HUES6 (cell line): ENCODE results near the gene FAM222B.

Source experiments
- H3K27ac ChIP-seq: 2 replicates; pipeline ENCODE4 v1.7.0; 2013; ENCODE audit warnings: low read depth, mild to moderate bottlenecking, low read length, inconsistent platforms
- H3K27me3 ChIP-seq: 2 replicates; pipeline ENCODE4 v1.6.1; 2013; ENCODE audit warnings: low read length; ENCODE audit not compliant: control insufficient read depth, insufficient read depth
- H3K36me3 ChIP-seq: 2 replicates; pipeline ENCODE4 v1.6.1; 2013; ENCODE audit warnings: low read length; ENCODE audit not compliant: control insufficient read depth, insufficient read depth
- H3K4me1 ChIP-seq: 2 replicates; pipeline ENCODE4 v1.6.1; 2013; ENCODE audit warnings: low read length; ENCODE audit not compliant: control insufficient read depth, insufficient read depth
- H3K4me3 ChIP-seq: 2 replicates; pipeline ENCODE4 v1.5.1; 2013; ENCODE audit warnings: low read depth, low read length
- H3K9ac ChIP-seq: one replicate; pipeline ENCODE4 v1.6.1; 2013; ENCODE audit warnings: mild to moderate bottlenecking, low read length
- H3K9me3 ChIP-seq: 2 replicates; pipeline ENCODE4 v1.6.1; 2013; ENCODE audit warnings: low read depth, low read length; ENCODE audit not compliant: control insufficient read depth, insufficient read depth

Gene FAM222B

GRCh38 chr17:28734712-28735241 is 107.8 kb downstream of the FAM222B start:
- H3K27me3 ChIP-seq = no peaks in the 10 kb centered on the region
- no peak overlapping the region for H3K9ac ChIP-seq
- H3K4me3 ChIP-seq = no peak overlapping the region
- H3K36me3 ChIP-seq = peaks cover 38% of the 10 kb centered on the region
- H3K27ac ChIP-seq = no peak overlapping the region
- peaks cover 5% of the 10 kb centered on the region; the same call in 1 of the 2 replicates for H3K4me1 ChIP-seq
- H3K9me3 ChIP-seq = no peaks in the 10 kb centered on the region

DNA sequence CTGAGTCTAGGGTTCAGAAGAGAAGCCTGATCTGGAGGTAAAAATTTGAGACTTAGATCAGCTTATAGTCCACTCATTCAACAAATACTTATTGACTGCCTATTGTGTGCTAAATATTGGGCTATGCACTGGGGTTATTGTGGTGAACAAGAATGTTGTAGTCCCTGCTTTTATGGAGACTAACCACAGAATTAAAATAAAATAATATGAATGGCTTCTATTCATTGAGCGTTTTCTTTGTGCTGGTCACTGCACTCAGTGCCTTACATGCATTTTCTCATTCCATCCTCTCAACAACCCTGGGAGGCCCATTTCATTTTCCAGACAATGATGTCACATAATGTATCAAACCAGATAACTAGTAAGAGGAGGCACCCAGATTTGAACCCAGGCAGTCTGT is 109.2 kb downstream of the FAM222B start:
- H3K9me3 ChIP-seq = no peaks in the 10 kb centered on the region
- no peaks in the 10 kb centered on the region for H3K27me3 ChIP-seq
- H3K4me1 ChIP-seq = peaks cover 5% of the 10 kb centered on the region; the same call in 1 of the 2 replicates
- H3K36me3 ChIP-seq = peaks cover 28% of the 10 kb centered on the region
- no peak overlapping the region for H3K4me3 ChIP-seq
- no peak overlapping the region for H3K27ac ChIP-seq
- H3K9ac ChIP-seq = no peak overlapping the region

DNA sequence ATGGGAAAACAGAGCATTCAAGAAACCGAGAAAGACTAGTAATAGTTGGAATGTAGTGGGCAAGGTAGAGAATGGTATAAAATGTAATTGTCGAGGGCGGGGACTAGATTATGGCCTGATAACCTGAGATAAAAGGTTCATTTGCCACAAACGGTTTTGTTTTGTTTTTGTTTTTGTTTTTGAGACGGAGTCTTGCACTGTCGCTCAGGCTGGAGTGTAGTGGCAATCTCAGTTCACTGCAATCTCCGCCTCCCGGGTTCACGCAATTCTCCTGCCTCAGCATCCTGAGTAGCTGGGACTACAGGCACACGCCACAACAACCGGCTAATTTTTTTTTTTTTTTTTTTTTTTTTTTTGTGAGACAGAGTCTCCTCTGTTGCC is 112.7 kb downstream of the FAM222B start:
- Histone ChIP-seq H3K4me3 (no peak overlapping the region), H3K9ac (no peak overlapping the region), H3K27ac (no peak overlapping the region), H3K4me1 (peaks cover under 1% of the 10 kb centered on the region; the same call in 1 of the 2 replicates), H3K9me3 (no peaks in the 10 kb centered on the region), H3K36me3 (peaks cover 11% of the 10 kb centered on the region), H3K27me3 (no peaks in the 10 kb centered on the region)

DNA sequence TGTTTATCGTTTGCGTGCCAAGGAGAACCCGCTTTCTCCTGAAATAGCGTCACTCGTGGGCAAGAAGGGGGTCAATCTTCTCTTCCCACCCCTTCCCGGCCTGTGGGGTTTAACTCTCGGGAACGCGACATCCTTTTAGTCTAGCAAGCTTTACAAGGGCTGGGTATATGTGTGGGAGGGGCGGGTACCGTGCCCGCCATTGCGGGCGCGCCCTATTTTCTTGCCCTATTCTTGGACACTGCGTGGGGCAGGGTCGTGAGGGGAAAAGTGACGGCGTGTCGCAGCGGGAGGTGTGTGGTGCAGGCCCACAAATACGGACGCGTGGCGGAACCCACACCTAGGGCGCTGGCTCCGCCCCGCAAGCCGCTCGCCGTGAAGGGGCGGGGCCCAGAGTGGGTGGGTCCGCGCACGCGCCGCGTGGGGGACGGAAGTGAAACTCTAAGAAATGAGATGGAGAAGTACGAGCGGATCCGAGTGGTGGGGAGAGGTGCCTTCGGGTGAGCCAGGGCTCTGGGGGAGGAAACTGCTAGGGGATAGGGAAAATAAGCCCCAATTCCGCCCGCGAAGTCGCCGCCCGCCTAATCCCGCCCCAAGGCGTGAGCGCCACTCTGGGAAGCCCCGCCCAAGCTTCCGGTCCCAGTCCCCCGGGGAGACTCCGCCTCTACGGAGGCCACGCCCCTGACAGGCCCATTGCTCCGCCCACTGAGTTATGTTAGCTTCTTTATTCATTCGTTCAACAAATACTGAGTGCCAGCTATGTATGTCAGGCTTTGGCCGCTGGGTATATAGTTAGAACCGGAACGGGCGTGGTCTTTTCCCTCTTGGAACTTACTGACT is 114.0 kb downstream of the FAM222B start, which contains the start of gene NEK8:
NEK8 (plus strand) TSS at position 425 of the 837 bp plus-strand sequence; CDS start at position 451, 26 bp downstream.
- H3K4me3 ChIP-seq = peak within 1 kb of the TSS; percentile 85
- H3K27ac ChIP-seq = peak within 1 kb of the TSS; percentile 82; the same call in 1 of the 2 replicates
- peaks cover 12% of the 10 kb centered on the region for H3K36me3 ChIP-seq
- no peaks in the 10 kb centered on the region for H3K27me3 ChIP-seq
- no peaks in the 10 kb centered on the region for H3K4me1 ChIP-seq
- no peaks in the 10 kb centered on the region for H3K9me3 ChIP-seq
- peak within 1 kb of the TSS; percentile 90 for H3K9ac ChIP-seq

- Histone ChIP-seq H3K9me3 (no peaks in the 10 kb centered on the region), H3K27ac (peak overlapping the region; percentile 82; the same call in 1 of the 2 replicates), H3K27me3 (no peaks in the 10 kb centered on the region), H3K4me1 (peaks cover 6% of the 10 kb centered on the region), H3K9ac (peak overlapping the region; percentile 86), H3K4me3 (peak overlapping the region; percentile 85), H3K36me3 (peaks cover 28% of the 10 kb centered on the region)
Measured at GRCh38 chr17:28726627-28727491, 115.7 kb downstream of the FAM222B start.

GRCh38 chr17:28726226-28726626 is 116.4 kb downstream of the FAM222B start, which contains the start of gene TLCD1:
Gene TLCD1, minus strand, starts transcription at chr17:28726233. Its CDS starts 136 bp downstream, at chr17:28726097.
- Histone ChIP-seq H3K27me3 (no peaks in the 10 kb centered on the region), H3K4me3 (peak within 1 kb of the TSS; percentile 85), H3K4me1 (peaks cover 12% of the 10 kb centered on the region), H3K9ac (peak within 1 kb of the TSS; percentile 96), H3K27ac (peak within 1 kb of the TSS; percentile 85), H3K36me3 (peaks cover 35% of the 10 kb centered on the region), H3K9me3 (no peaks in the 10 kb centered on the region)

- peak overlapping the region; percentile 85 for H3K4me3 ChIP-seq
- H3K36me3 ChIP-seq = peaks cover 40% of the 10 kb centered on the region
- no peaks in the 10 kb centered on the region for H3K27me3 ChIP-seq
- peaks cover 12% of the 10 kb centered on the region for H3K4me1 ChIP-seq
- H3K9me3 ChIP-seq = no peaks in the 10 kb centered on the region
- peak overlapping the region; percentile 96 for H3K9ac ChIP-seq
- peak overlapping the region; percentile 85 for H3K27ac ChIP-seq
Measured at GRCh38 chr17:28725660-28726225, 116.8 kb downstream of the FAM222B start.

DNA sequence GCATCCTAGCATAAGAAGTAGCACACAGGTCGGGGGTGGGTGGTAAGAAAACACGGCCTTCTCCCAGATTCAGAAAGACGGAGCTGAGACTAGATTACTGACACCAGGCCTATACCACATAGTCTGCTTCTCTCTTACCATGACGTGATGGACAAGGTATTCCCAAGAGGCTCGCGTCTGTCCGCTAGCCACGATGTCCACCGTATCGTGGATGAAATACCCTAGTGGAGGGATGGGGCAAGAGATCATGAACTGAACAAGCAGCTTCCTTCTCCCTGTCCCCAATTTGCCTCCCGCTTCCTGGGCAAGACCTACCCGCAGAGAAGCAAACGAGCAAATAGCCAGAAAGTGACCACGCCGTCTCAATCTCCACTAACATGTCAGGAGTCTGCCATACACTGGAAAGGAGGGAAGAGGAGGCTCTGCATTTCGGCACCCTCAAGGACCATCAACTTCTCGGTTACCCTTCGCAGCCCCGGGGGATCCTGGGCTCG is 117.4 kb downstream of the FAM222B start:
- Histone ChIP-seq H3K9me3 (no peaks in the 10 kb centered on the region), H3K27me3 (no peaks in the 10 kb centered on the region), H3K36me3 (peaks cover 45% of the 10 kb centered on the region), H3K9ac (peak overlapping the region; percentile 96), H3K4me1 (peaks cover 12% of the 10 kb centered on the region), H3K4me3 (peak overlapping the region; percentile 85), H3K27ac (peak overlapping the region; percentile 85)

- no peak overlapping the region for H3K27ac ChIP-seq
- H3K4me1 ChIP-seq = peaks cover 12% of the 10 kb centered on the region
- H3K9ac ChIP-seq = peak overlapping the region; percentile 96
- peak overlapping the region; percentile 85 for H3K4me3 ChIP-seq
- H3K36me3 ChIP-seq = peaks cover 48% of the 10 kb centered on the region
- no peaks in the 10 kb centered on the region for H3K27me3 ChIP-seq
- H3K9me3 ChIP-seq = no peaks in the 10 kb centered on the region
Measured at GRCh38 chr17:28724500-28725165, 118.0 kb downstream of the FAM222B start.
